Spleen (tissue), 11 donors: ENCODE measurements around the gene FBXW5. TPM values are rescaled to one million over a fixed set of nuclear protein-coding genes. Genes with fewer than 3 reads are reported as not detected.

Experiments used
- DNase-seq: peaks from one replicate; pipeline ENCODE4 v3.0.0-alpha.2; 2020
- H3K27ac ChIP-seq, 8 donors: fragments of 200-600 bp; sonication (generic) in 7 of 8; 1 replicate in 4 of 8; 2 replicates in 4 of 8; pipeline versions ENCODE4 v1.5.0 to v1.8.0; 2016 to 2021; ENCODE audit warnings: inconsistent platforms in 4 of 8, mild to moderate bottlenecking in 4 of 8, moderate library complexity in 1 of 8
- H3K27me3 ChIP-seq, 7 donors: fragments of 200-600 bp; sonication (generic) in 6 of 7; replicated peaks in 1 of 7; 1 replicate in 4 of 7; 2 replicates in 3 of 7; pipeline versions ENCODE4 v1.5.0 to v1.8.0; 2016 to 2021; ENCODE audit warnings: inconsistent platforms in 3 of 7, mild to moderate bottlenecking in 1 of 7
- H3K36me3 ChIP-seq, 6 donors: fragments of 200-600 bp; sonication (generic) in 5 of 6; 1 replicate in 4 of 6; 2 replicates in 2 of 6; pipeline versions ENCODE4 v1.5.0 to v1.8.0; 2016 to 2021; ENCODE audit warnings: inconsistent platforms in 2 of 6
- H3K4me1 ChIP-seq, 6 donors: fragments of 200-600 bp; sonication (generic) in 5 of 6; 1 replicate in 3 of 6; 2 replicates in 3 of 6; pipeline versions ENCODE4 v1.5.0 to v1.8.0; 2016 to 2021; ENCODE audit warnings: inconsistent platforms in 3 of 6
- H3K4me3 ChIP-seq, 8 donors: fragments of 200-600 bp; sonication (generic) in 7 of 8; 1 replicate in 4 of 8; 2 replicates in 4 of 8; pipeline versions ENCODE4 v1.5.0 to v1.8.0; 2016 to 2021; ENCODE audit warnings: inconsistent platforms in 4 of 8, mild to moderate bottlenecking in 4 of 8, moderate library complexity in 2 of 8
- H3K9me3 ChIP-seq, 8 donors: fragments of 200-600 bp; sonication (generic) in 7 of 8; 1 replicate in 4 of 8; 2 replicates in 4 of 8; pipeline versions ENCODE4 v1.5.0 to v1.8.0; 2016 to 2021; ENCODE audit warnings: inconsistent platforms in 4 of 8
- CTCF ChIP-seq, 11 experiments: fragments of 200-600 bp in 7 of 11; fragments of 450-650 bp in 4 of 11; sonication (generic) in 4 of 11; IDR thresholded peaks in 8 of 11; conservative IDR thresholded peaks in 3 of 11; 1 replicate in 7 of 11; 2 replicates in 4 of 11; pipeline versions ENCODE4 v1.4.0 to v1.8.0; 2016 to 2021; ENCODE audit warnings: antibody characterized with exemption in 11 of 11, inconsistent platforms in 4 of 11, mild to moderate bottlenecking in 1 of 11
- POLR2A ChIP-seq, 3 donors: fragments of 450-650 bp; IDR thresholded peaks; one replicate each; pipeline ENCODE4 v1.5.1; 2017; ENCODE audit warnings: antibody characterized with exemption in 3 of 3, mild to moderate bottlenecking in 1 of 3
- POLR2AphosphoS5 ChIP-seq, 3 donors: sonication (generic); formaldehyde crosslinking; IDR thresholded peaks; one replicate each; pipeline ENCODE4 v1.5.1; 2017; ENCODE audit warnings: antibody characterized with exemption in 3 of 3
- WGBS, 5 donors: extraction: QIAGEN DNeasy Blood & Tissue Kit in 3 of 5; methylation state at CpG; one replicate each; pipeline versions ENCODE4 v1.1.5 to v1.1.7; 2013 to 2018; 5-methylcytosine and 5-hydroxymethylcytosine counted together
- intact Hi-C: fragments of 100-400 bp; cut with DNase I; formaldehyde crosslinking; loops from one replicate; pipeline ENCODE4 v1.15.0; 2023; ENCODE audit warnings: low total_unique reads
- polyA plus RNA-seq, 3 donors: library from polyadenylated mRNA; stranded (reverse); fragments of 200-250 nt; gene quantifications; one replicate each; pipeline ENCODE4 v1.2.1, GENCODE V29; 2013
- total RNA-seq, 7 donors: library from RNA; depleted of rRNA in 3 of 7; stranded (reverse); fragments of >200 nt in 3 of 7; fragmentation: NEBNext Ultra II Directional in 4 of 7; extraction: Animal tissue kit (Norgen Biotek cat#: 25700) in 4 of 7; gene quantifications; one replicate each; pipeline versions ENCODE4 v1.1.0 to v1.2.1, GENCODE V29; 2016 to 2021
- donor health status: healthy with polysubstance abuse.
- donor health status: DM: no; HTN: no; CAD: no; lungs with moderate emphysema.
- donor health status: DM: no; HTN: no; CAD: no.
- donor health status: Bipolar disorder and iron deficiency.
- donor health status: healthy.
- donor health status: DM: no; HTN: no; CAD: no.
- donor health status: DM: yes; HTN: yes; CAD: no.

Gene FBXW5
- total and polyA plus RNA-seq, 10 donors = 90.8 to 170 (median 114) TPM

GRCh38 chr9:136906266-136906665 lies 38.3 kb downstream of the FBXW5 start:
- WGBS, 5 donors = 63 to 78% (median 68%) methylated on average over 4 of the region's 4 CpGs
- TF ChIP-seq POLR2A (IDR thresholded peaks at IDR 0.05) = no peak
- TF ChIP-seq CTCF (IDR thresholded peaks at IDR 0.05 in 8 of 11, conservative IDR thresholded peaks at IDR 0.05 in 3 of 11) = no peak
- TF ChIP-seq POLR2AphosphoS5 (IDR thresholded peaks at IDR 0.05) = no peak
- H3K36me3 ChIP-seq = peaks cover 0 to 98% (median 48%) of the 10 kb centered on the region in 6 donors

GRCh38 chr9:136903041-136903554 lies 41.4 kb downstream of the FBXW5 start:
- no peak overlapping the region for H3K4me3 ChIP-seq
- intact Hi-C loops = no loop called here
- no peaks in the 10 kb centered on the region for H3K27me3 ChIP-seq
- no peaks in the 10 kb centered on the region for H3K9me3 ChIP-seq
- WGBS, 5 donors = 51 to 79% (median 68%) methylated on average over 12 of the region's 12 CpGs
- TF ChIP-seq POLR2AphosphoS5 (IDR thresholded peaks at IDR 0.05) (peak in 2 of 3 donors; percentile 45 to 47), POLR2A (IDR thresholded peaks at IDR 0.05) (no peak), CTCF (IDR thresholded peaks at IDR 0.05 in 8 of 11, conservative IDR thresholded peaks at IDR 0.05 in 3 of 11) (no peak)
- DNase-seq = peak; percentile 72
- peaks cover 0 to 98% (median 47%) of the 10 kb centered on the region in 6 donors for H3K36me3 ChIP-seq
- peak overlapping the region; percentile 67 to 92 (median 82) for H3K27ac ChIP-seq
- H3K4me1 ChIP-seq = peaks cover 34 to 70% (median 50%) of the 10 kb centered on the region in 6 donors

More at GRCh38 chr9:136906266-136906665, 38.3 kb downstream of the FBXW5 start:
- Histone ChIP-seq H3K4me3 (no peak overlapping the region), H3K27me3 (no peaks in the 10 kb centered on the region), H3K4me1 (peaks cover 27 to 48% (median 36%) of the 10 kb centered on the region in 6 donors), H3K27ac (peak overlapping the region in 3 of 8 donors; percentile 23 to 92 (median 87)), H3K9me3 (no peaks in the 10 kb centered on the region)
- intact Hi-C loops = no loop called here
- no peak for DNase-seq

- WGBS, 5 donors = 31 to 52% (median 39%) methylated on average over 9 to 15 of the region's 15 CpGs
- H3K4me3 ChIP-seq = peak overlapping the region in 3 of 8 donors; percentile 12 to 47 (median 13)
- peak; percentile 87 for DNase-seq
Measured at GRCh38 chr9:136902259-136902821, 42.2 kb downstream of the FBXW5 start.

More at GRCh38 chr9:136902259-136902821, 42.2 kb downstream of the FBXW5 start:
- Histone ChIP-seq H3K27me3 (no peaks in the 10 kb centered on the region), H3K36me3 (peaks cover 0 to 93% (median 41%) of the 10 kb centered on the region in 6 donors), H3K27ac (peak overlapping the region; percentile 67 to 92 (median 82)), H3K4me1 (peaks cover 34 to 76% (median 52%) of the 10 kb centered on the region in 6 donors), H3K9me3 (no peaks in the 10 kb centered on the region)
- TF ChIP-seq POLR2AphosphoS5 (IDR thresholded peaks at IDR 0.05) (peak; percentile 55 to 65 (median 56)), POLR2A (IDR thresholded peaks at IDR 0.05) (peak in 1 of 3 donors; percentile 35), CTCF (IDR thresholded peaks at IDR 0.05 in 8 of 11, conservative IDR thresholded peaks at IDR 0.05 in 3 of 11) (no peak)
- intact Hi-C loops = no loop called here
